ENCODE data around the gene FTCDNL1. TPM values are rescaled to one million over a fixed set of nuclear protein-coding genes. Genes with fewer than 3 reads are reported as not detected.
A peak's percentile ranks its signal among the peaks of the same experiment; 100 is the strongest.

The FTCDNL1 gene
- total and polyA plus RNA-seq, 2 of the 13 experiments (the other 11 are each of a cell fraction or from before 2014, with no cell fraction given) = 0.98 to 1.4 TPM

- TF ChIP-seq ZNF574 (CRISPR knock-in tag; IDR thresholded peaks at IDR 0.05) = no peak
- TF ChIP-seq HNF1A (IDR thresholded peaks at IDR 0.05; ENCODE audit: low read depth) = 0 out of 2 replicates have a peak, but pooled peaks have one; percentile 41
- no peak for TF ChIP-seq HNF1A (CRISPR knock-in tag; IDR thresholded peaks at IDR 0.05; ENCODE audit: borderline replicate concordance)
- no peak for TF ChIP-seq ZSCAN12 (CRISPR knock-in tag; IDR thresholded peaks at IDR 0.05)
- TF ChIP-seq SOX13 (IDR thresholded peaks at IDR 0.05) = peak; percentile 52; the same call in 1 of the 2 replicates
- TF ChIP-seq SOX13 (CRISPR knock-in tag; conservative IDR thresholded peaks at IDR 0.05 in 1 of 2, IDR thresholded peaks at IDR 0.05 in 1 of 2) = peak in 1 of 2 experiments; percentile 83; a peak in 2 of 4 replicates
- TF ChIP-seq NRL (CRISPR knock-in tag; IDR thresholded peaks at IDR 0.05; ENCODE audit: borderline replicate concordance) = no peak
- TF ChIP-seq SP1 (IDR thresholded peaks at IDR 0.05) = no peak
- TF ChIP-seq SP1 (CRISPR knock-in tag; IDR thresholded peaks at IDR 0.05) = no peak
- no peak for TF ChIP-seq ZBTB7A (CRISPR knock-in tag; IDR thresholded peaks at IDR 0.05)
- no peak for TF ChIP-seq GABPA (IDR thresholded peaks at IDR 0.05; ENCODE audit: low read depth, low read length)
- peak; percentile 31; the same call in 1 of the 2 replicates for TF ChIP-seq GABPA (CRISPR knock-in tag; IDR thresholded peaks at IDR 0.05; ENCODE audit: low read depth)
- no peak for TF ChIP-seq HNRNPL (IDR thresholded peaks at IDR 0.05; ENCODE audit: low read depth, low read length)
- TF ChIP-seq FOXM1 (CRISPR knock-in tag; IDR thresholded peaks at IDR 0.05) = no peak
- TF ChIP-seq YEATS4 (CRISPR knock-in tag; IDR thresholded peaks at IDR 0.05; ENCODE audit: borderline replicate concordance) = no peak
- peak; percentile 62; the same call in 1 of the 2 replicates for TF ChIP-seq MED1 (CRISPR knock-in tag; IDR thresholded peaks at IDR 0.05)
- peak; percentile 84; the same call in 1 of the 2 replicates for TF ChIP-seq SMYD3 (CRISPR knock-in tag; IDR thresholded peaks at IDR 0.05)
- no peak for TF ChIP-seq BRD4 (CRISPR knock-in tag; IDR thresholded peaks at IDR 0.05)
- TF ChIP-seq USF2 (IDR thresholded peaks at IDR 0.05; ENCODE audit: low read depth, low read length) = no peak
- no peak for TF ChIP-seq USF2 (CRISPR knock-in tag; IDR thresholded peaks at IDR 0.05; ENCODE audit: borderline replicate concordance)
- no peak for TF ChIP-seq ATF7-NPFF (CRISPR knock-in tag; IDR thresholded peaks at IDR 0.05; ENCODE audit: low read depth)
- no peak for TF ChIP-seq POLR2AphosphoS5 (IDR thresholded peaks at IDR 0.05; ENCODE audit: low read depth, low read length)
- no peak for TF ChIP-seq ZNF160 (CRISPR knock-in tag; IDR thresholded peaks at IDR 0.05)
These were observed 112.1 kb downstream of the FTCDNL1 start (continued) for GRCh38 chr2:199738727-199739412.
